NCI-H748 treated with DMSO at 0.1 percent for 48 hours (cell line): Measurements from ENCODE around the gene PYURF.

ENCODE experiments used
- DNase-seq: peaks from one replicate; lab custom pipeline; 2025; lab: John Stamatoyannopoulos, UW

PYURF gene

GRCh38 chr4:88511236-88511635 lies 12.3 kb downstream of the PYURF start:
- no peak for DNase-seq

DNA sequence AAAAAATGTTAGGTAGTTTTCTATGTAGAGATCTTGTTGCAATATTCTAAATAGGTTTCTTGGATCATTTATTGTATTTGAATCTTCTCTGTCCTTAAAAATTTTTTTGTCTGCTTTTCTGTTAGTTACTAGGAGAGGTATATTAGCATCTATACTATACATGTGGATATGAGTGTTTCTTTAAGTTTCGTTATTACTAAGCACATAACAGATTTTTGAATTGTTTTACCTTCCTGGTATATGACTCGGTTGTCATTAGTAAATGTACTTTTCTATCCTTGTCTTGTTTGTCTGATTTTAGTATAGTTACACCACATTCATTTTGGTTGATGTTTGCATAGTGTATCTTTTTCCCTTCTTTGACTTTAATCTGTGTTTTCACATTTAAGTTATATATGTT lies 20.2 kb downstream of the PYURF start:
- no peak for DNase-seq

GRCh38 chr4:88497859-88498409 lies 25.6 kb downstream of the PYURF start:
- DNase-seq: no peak

GRCh38 chr4:88489100-88489761 lies 34.3 kb downstream of the PYURF start:
- DNase-seq: no peak

GRCh38 chr4:88481537-88481936 lies 42.0 kb downstream of the PYURF start:
- DNase-seq: no peak

GRCh38 chr4:88478247-88478646 lies 45.3 kb downstream of the PYURF start:
- no peak for DNase-seq

DNA sequence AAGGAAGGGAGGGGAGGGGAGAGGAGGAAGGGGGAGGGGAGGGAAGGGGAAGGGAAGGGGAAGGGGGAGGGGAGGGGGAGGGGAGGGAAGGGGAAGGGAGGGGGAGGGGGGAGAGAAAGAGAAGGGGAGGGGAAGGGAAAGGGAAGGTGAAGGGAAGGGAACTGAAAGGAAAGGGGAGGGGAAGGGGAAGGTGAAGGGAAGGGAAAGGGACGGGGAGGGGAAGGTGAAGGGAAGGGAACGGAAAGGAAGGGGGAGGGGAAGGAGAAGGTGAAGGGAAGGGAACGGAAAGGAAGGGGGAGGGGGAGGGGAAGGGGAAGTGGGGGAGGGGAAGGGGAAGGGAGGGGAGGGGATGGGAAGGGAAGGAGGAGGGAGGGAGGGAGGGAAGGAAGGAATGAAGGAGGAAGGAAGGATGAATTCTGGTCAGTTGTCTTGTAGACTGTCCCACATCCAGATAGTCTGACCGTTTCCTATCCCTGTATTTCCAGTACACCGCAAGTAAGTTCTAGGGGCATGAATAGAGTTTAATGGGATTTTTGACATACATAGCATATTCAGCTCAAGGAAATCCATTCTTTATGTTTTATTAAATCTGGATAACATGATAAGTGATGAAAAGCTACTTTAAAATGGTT lies 46.2 kb downstream of the PYURF start:
- DNase-seq: no peak
